ENCODE measurements around the gene MAPRE2.

MAPRE2 gene

DNA sequence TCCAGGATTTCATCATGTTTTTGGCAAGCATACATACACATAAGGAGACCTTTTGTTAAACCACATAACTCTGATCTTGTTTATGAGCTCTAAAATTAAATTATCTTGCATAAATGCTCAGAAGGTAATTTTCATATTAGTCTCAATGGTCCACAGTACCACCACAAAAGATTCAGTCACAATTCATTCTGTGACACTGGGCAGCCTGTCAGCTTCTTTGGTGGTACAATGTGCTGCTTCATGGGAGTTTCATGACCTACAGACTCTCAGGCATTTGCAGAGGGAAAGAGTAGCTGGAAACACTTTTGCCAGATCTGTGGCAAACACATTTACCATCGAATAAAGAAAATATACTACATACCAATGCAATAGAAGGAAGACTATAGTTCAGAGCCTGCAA, 148.3 kb downstream of the MAPRE2 start:
- no peak overlapping the region for H3K14ac ChIP-seq (ENCODE audit: low read length)
- H3K4me2 ChIP-seq (ENCODE audit: low read length), result no peak overlapping the region
- no peak overlapping the region for H3K23ac ChIP-seq (ENCODE audit: low read length)
- no peaks in the 10 kb centered on the region for H3K79me2 ChIP-seq (ENCODE audit: control insufficient read depth, insufficient read depth, low read length, poor library complexity)
- H3K36me3 ChIP-seq (ENCODE audit: control insufficient read depth in 1 of 2, insufficient read depth in 2 of 2, low read length in 2 of 2), result no peaks in the 10 kb centered on the region
- no peak for DNase-seq
- H2BK120ac ChIP-seq (ENCODE audit: insufficient read depth, low read length, poor library complexity), result no peak overlapping the region
- H2AFZ ChIP-seq (ENCODE audit: insufficient read depth, low read length, poor library complexity), result no peak overlapping the region
- no peak overlapping the region for H3K18ac ChIP-seq (ENCODE audit: low read length)
- H2AK5ac ChIP-seq (ENCODE audit: low read length), result no peak overlapping the region
- H4K12ac ChIP-seq (ENCODE audit: low read depth, low read length), result no peak overlapping the region
- no CpG with 5 or more reads among the region's 1 CpG for WGBS (ENCODE audit: extremely low coverage, insufficient coverage, insufficient read length)
- no peaks in the 10 kb centered on the region for H3K4me1 ChIP-seq (ENCODE audit: control insufficient read depth in 1 of 2, insufficient read depth in 2 of 2, low read length in 2 of 2)
- no peaks in the 10 kb centered on the region for H3K9me3 ChIP-seq (ENCODE audit: insufficient read depth, low read depth, low read length)
- no peaks in the 10 kb centered on the region for H3K79me1 ChIP-seq (ENCODE audit: low read length)
- no peak overlapping the region for H2BK5ac ChIP-seq (ENCODE audit: low read depth, low read length, poor library complexity)
- H3K4ac ChIP-seq (ENCODE audit: low read depth, low read length), result no peak overlapping the region
- H4K8ac ChIP-seq (ENCODE audit: low read depth, low read length), result no peak overlapping the region
- H3K4me3 ChIP-seq (ENCODE audit: low read depth, low read length), result no peak overlapping the region
- H3K9ac ChIP-seq (ENCODE audit: low read length), result no peak overlapping the region
- no peak overlapping the region for H2BK12ac ChIP-seq (ENCODE audit: low read length)
- H3K27me3 ChIP-seq (ENCODE audit: insufficient read depth, low read length), result no peaks in the 10 kb centered on the region
- no peak overlapping the region for H4K91ac ChIP-seq (ENCODE audit: low read depth, low read length)
- no peak overlapping the region for H3K27ac ChIP-seq (ENCODE audit: low read depth, low read length)

DNA sequence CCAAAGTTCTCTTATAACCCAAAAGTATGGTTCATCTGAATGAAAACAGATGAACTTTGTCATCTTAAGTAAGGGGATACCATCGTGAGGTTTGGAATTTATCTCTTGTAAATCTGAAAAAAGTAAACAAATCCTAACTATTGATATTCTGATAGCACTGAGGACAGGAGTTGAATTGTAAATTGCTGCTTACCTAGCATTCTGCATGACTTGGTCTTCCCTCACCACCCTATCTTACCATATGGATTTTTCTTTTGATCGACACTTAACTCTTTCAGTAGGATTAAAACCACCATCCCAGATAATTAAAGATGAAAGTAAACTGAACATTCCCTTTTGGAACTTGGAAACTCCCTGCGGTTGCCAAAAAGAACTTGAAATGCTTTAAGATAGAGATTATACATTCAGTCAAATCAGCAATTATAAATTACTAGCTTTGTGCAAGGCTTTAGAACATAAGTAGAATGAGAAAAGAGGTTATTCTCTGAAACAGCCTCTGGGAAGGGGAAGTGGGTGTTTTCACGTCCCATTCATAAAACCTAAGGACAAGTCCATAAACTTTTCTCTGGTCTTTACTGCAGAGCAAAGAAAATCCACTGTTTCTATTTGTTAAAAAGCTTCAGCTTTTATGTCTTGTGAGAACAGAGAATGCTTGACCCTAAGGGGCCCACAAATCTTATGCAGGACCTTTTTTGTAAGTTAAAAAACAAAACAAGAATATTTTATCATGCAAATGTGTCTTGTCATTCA, 149.9 kb downstream of the MAPRE2 start:
- no peaks in the 10 kb centered on the region for H3K79me1 ChIP-seq (ENCODE audit: low read length)
- H3K79me2 ChIP-seq (ENCODE audit: control insufficient read depth, insufficient read depth, low read length, poor library complexity), result no peaks in the 10 kb centered on the region
- no peak overlapping the region for H3K9ac ChIP-seq (ENCODE audit: low read length)
- no peak overlapping the region for H3K27ac ChIP-seq (ENCODE audit: low read depth, low read length)
- WGBS (ENCODE audit: extremely low coverage, insufficient coverage, insufficient read length), result no CpG with 5 or more reads among the region's 4 CpGs
- no peak overlapping the region for H3K4me3 ChIP-seq (ENCODE audit: low read depth, low read length)
- no peak overlapping the region for H4K12ac ChIP-seq (ENCODE audit: low read depth, low read length)
- no peak overlapping the region for H3K23ac ChIP-seq (ENCODE audit: low read length)
- H3K36me3 ChIP-seq (ENCODE audit: control insufficient read depth in 1 of 2, insufficient read depth in 2 of 2, low read length in 2 of 2), result no peaks in the 10 kb centered on the region
- H2AFZ ChIP-seq (ENCODE audit: insufficient read depth, low read length, poor library complexity), result no peak overlapping the region
- H4K8ac ChIP-seq (ENCODE audit: low read depth, low read length), result no peak overlapping the region
- H3K27me3 ChIP-seq (ENCODE audit: insufficient read depth, low read length), result no peaks in the 10 kb centered on the region
- H3K18ac ChIP-seq (ENCODE audit: low read length), result no peak overlapping the region
- no peak overlapping the region for H2BK120ac ChIP-seq (ENCODE audit: insufficient read depth, low read length, poor library complexity)
- no peak for DNase-seq
- no peak overlapping the region for H4K91ac ChIP-seq (ENCODE audit: low read depth, low read length)
- H3K4me1 ChIP-seq (ENCODE audit: control insufficient read depth in 1 of 2, insufficient read depth in 2 of 2, low read length in 2 of 2), result no peaks in the 10 kb centered on the region
- no peak overlapping the region for H3K4me2 ChIP-seq (ENCODE audit: low read length)
- no peak overlapping the region for H2BK5ac ChIP-seq (ENCODE audit: low read depth, low read length, poor library complexity)
- no peak overlapping the region for H2AK5ac ChIP-seq (ENCODE audit: low read length)
- no peak overlapping the region for H3K14ac ChIP-seq (ENCODE audit: low read length)
- H2BK12ac ChIP-seq (ENCODE audit: low read length), result no peak overlapping the region
- H3K9me3 ChIP-seq (ENCODE audit: insufficient read depth, low read depth, low read length), result no peaks in the 10 kb centered on the region
- H3K4ac ChIP-seq (ENCODE audit: low read depth, low read length), result no peak overlapping the region

DNA sequence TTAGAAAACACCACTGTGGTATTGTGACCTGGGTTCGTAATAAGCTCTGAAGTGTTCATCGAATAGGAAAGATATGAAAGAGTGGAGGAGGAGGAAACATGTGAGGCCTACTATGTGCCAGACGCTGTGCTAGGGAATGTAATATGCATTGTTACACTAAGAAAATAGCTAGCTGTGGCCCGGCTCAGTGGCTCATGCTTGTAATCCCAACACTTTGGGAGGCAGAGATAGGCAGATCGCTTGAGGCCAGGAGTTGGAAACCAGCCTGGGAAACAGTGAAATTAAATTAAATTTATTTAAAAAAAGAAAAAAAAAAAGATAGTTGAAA, 150.4 kb downstream of the MAPRE2 start:
- Histone ChIP-seq H3K4ac (ENCODE audit: low read depth, low read length) (no peak overlapping the region), H2AK5ac (ENCODE audit: low read length) (no peak overlapping the region), H3K4me3 (ENCODE audit: low read depth, low read length) (no peak overlapping the region), H4K12ac (ENCODE audit: low read depth, low read length) (no peak overlapping the region), H3K79me2 (ENCODE audit: control insufficient read depth, insufficient read depth, low read length, poor library complexity) (no peaks in the 10 kb centered on the region), H3K4me1 (ENCODE audit: control insufficient read depth in 1 of 2, insufficient read depth in 2 of 2, low read length in 2 of 2) (no peaks in the 10 kb centered on the region), H2BK12ac (ENCODE audit: low read length) (no peak overlapping the region), H3K4me2 (ENCODE audit: low read length) (no peak overlapping the region), H3K23ac (ENCODE audit: low read length) (no peak overlapping the region), H3K14ac (ENCODE audit: low read length) (no peak overlapping the region), H2BK120ac (ENCODE audit: insufficient read depth, low read length, poor library complexity) (no peak overlapping the region), H3K79me1 (ENCODE audit: low read length) (no peaks in the 10 kb centered on the region), H3K27ac (ENCODE audit: low read depth, low read length) (no peak overlapping the region), H3K9ac (ENCODE audit: low read length) (no peak overlapping the region), H3K27me3 (ENCODE audit: insufficient read depth, low read length) (no peaks in the 10 kb centered on the region), H4K91ac (ENCODE audit: low read depth, low read length) (no peak overlapping the region), H3K9me3 (ENCODE audit: insufficient read depth, low read depth, low read length) (no peaks in the 10 kb centered on the region), H3K36me3 (ENCODE audit: control insufficient read depth in 1 of 2, insufficient read depth in 2 of 2, low read length in 2 of 2) (no peaks in the 10 kb centered on the region), H2BK5ac (ENCODE audit: low read depth, low read length, poor library complexity) (no peak overlapping the region), H2AFZ (ENCODE audit: insufficient read depth, low read length, poor library complexity) (no peak overlapping the region), H3K18ac (ENCODE audit: low read length) (no peak overlapping the region), H4K8ac (ENCODE audit: low read depth, low read length) (no peak overlapping the region)
- WGBS (ENCODE audit: extremely low coverage, insufficient coverage, insufficient read length), result no CpG with 5 or more reads among the region's 5 CpGs
- DNase-seq, result no peak

DNA sequence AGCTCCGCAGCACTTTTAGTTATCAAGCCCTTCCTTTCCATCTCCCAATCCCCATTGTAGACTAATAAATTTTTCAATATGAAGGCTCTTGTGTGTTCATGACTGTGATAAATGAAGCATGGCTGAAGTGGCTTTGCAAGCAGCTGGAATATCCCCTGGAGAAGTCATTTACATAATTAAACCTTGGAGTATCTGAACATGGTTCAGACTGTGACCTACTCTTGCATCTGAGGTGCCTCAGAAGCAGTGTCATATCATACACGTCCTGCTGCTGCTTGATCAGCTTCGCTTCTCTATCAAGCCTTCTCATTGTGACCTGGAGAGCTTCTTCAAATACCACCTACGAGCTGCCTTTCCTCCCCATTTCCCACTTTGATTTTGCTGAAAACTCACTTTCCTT, 151.2 kb downstream of the MAPRE2 start:
- no CpG with 5 or more reads among the region's 4 CpGs for WGBS (ENCODE audit: extremely low coverage, insufficient coverage, insufficient read length)
- no peak overlapping the region for H3K23ac ChIP-seq (ENCODE audit: low read length)
- no peak overlapping the region for H2AFZ ChIP-seq (ENCODE audit: insufficient read depth, low read length, poor library complexity)
- no peak overlapping the region for H3K4me3 ChIP-seq (ENCODE audit: low read depth, low read length)
- H3K4me2 ChIP-seq (ENCODE audit: low read length), result no peak overlapping the region
- H3K14ac ChIP-seq (ENCODE audit: low read length), result no peak overlapping the region
- H3K27me3 ChIP-seq (ENCODE audit: insufficient read depth, low read length), result no peaks in the 10 kb centered on the region
- H3K79me2 ChIP-seq (ENCODE audit: control insufficient read depth, insufficient read depth, low read length, poor library complexity), result no peaks in the 10 kb centered on the region
- H3K36me3 ChIP-seq (ENCODE audit: control insufficient read depth in 1 of 2, insufficient read depth in 2 of 2, low read length in 2 of 2), result no peaks in the 10 kb centered on the region
- H4K91ac ChIP-seq (ENCODE audit: low read depth, low read length), result no peak overlapping the region
- H3K4ac ChIP-seq (ENCODE audit: low read depth, low read length), result no peak overlapping the region
- H3K79me1 ChIP-seq (ENCODE audit: low read length), result no peaks in the 10 kb centered on the region
- H4K12ac ChIP-seq (ENCODE audit: low read depth, low read length), result no peak overlapping the region
- H3K18ac ChIP-seq (ENCODE audit: low read length), result no peak overlapping the region
- no peak overlapping the region for H3K27ac ChIP-seq (ENCODE audit: low read depth, low read length)
- no peaks in the 10 kb centered on the region for H3K4me1 ChIP-seq (ENCODE audit: control insufficient read depth in 1 of 2, insufficient read depth in 2 of 2, low read length in 2 of 2)
- no peaks in the 10 kb centered on the region for H3K9me3 ChIP-seq (ENCODE audit: insufficient read depth, low read depth, low read length)
- no peak overlapping the region for H4K8ac ChIP-seq (ENCODE audit: low read depth, low read length)
- no peak overlapping the region for H2BK12ac ChIP-seq (ENCODE audit: low read length)
- no peak overlapping the region for H2BK5ac ChIP-seq (ENCODE audit: low read depth, low read length, poor library complexity)
- no peak overlapping the region for H2AK5ac ChIP-seq (ENCODE audit: low read length)
- DNase-seq, result no peak
- no peak overlapping the region for H3K9ac ChIP-seq (ENCODE audit: low read length)
- H2BK120ac ChIP-seq (ENCODE audit: insufficient read depth, low read length, poor library complexity), result no peak overlapping the region
